Measurements from ENCODE around the gene PLOD3. TPM values are rescaled to one million over a fixed set of nuclear protein-coding genes. Genes with fewer than 3 reads are reported as not detected.

The PLOD3 gene
- total RNA-seq, 1 experiment from 2014 or later: 130 TPM

- DNase-seq (ENCODE audit: extremely low read depth, low read depth): no peak
Measured at GRCh38 chr7:101239951-101240220, 22.5 kb upstream of the PLOD3 start.

DNA sequence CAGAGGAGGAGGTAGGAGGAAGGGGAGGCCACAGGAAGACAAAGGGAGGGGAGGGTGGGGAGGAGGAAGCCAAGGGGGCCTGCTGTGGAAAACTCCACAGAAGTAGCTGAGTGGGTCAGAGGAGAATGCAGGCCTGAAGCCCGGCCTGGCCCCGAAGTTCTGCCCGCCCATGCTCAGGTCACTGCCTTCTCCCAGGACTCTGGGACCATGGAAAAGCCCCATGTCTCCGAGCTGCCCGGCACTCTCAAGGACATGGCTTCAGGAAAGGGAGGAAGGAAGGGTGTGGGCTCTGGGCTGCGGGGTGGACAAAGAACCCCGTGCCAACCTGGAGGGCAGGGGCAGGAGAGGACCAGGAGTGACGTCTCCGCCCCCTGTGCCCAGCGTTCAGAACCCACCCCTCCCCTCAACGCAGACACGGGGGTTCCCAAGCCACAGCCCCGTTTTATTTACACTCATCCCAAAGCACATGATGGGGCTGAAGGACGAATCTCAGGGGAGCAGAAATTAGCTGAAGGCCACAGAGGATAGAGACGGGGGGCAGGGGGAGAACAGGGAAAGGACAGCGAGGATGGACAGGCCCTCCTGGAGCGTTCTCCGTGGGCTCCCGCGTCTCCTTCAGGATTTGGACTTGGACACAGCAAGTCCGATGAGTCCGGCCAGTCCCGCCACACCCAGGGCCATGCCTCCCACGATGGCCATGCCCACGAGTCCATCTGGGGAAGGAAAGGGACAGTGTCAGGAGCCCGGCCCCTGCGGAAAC, 22.0 kb upstream of the PLOD3 start:
- no peak for DNase-seq (ENCODE audit: extremely low read depth, low read depth)

DNA sequence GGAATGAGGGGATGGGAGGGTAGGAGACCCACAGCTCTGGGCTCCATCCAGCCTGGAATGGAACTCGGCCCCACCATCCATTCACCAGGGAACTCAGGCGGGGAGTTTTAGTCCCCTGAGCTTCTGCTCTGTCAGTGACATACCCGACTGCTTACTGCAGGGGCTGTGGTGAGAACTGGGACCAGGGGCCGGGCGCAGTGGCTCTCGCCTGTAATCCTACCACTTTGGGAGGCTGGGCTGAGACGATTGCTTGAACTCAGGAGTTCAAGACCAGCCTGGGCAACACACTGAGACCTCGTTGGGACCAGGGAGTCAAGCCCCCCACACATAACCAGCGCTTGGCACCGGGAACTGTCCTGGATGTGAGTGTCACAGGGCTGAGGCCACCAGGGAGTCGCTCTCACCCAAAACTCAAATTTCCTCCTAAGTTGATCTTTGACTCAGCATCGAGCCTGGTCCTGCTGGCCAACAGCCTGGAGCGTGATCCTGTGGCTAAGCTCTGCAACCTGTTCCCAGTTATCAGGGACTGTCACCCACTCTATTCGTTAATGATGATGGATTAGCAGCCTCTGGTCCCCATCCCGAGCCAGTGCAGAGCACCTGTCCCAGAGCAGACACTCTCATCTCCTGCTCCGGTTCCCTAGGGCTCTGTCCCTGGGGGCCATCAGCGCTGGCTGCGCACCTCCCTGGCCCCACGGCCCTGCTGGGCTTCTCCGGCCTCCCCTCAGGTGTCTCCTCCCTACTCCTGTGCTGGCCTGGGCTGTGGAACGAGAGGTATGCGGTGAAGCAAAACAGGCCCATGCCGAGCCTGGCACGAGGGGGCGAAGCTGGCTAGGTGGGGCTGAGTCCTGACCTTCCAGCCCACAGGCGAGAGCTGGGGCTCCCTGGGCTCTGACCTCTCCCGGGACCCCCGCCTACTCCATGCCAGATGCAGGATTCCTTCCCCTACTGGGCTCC, 21.1 kb upstream of the PLOD3 start:
- no peak for DNase-seq (ENCODE audit: extremely low read depth, low read depth)

GRCh38 chr7:101237206-101238067, 20.1 kb upstream of the PLOD3 start, which contains the start of gene CLDN15:
TSS of gene CLDN15 (minus strand) at chr7:101237802. CDS start at chr7:101237581, 221 bp downstream.
- no peak for DNase-seq (ENCODE audit: extremely low read depth, low read depth)

- no peak for DNase-seq (ENCODE audit: extremely low read depth, low read depth)
Measured at GRCh38 chr7:101236292-101236835, 19.0 kb upstream of the PLOD3 start.

- no peak for DNase-seq (ENCODE audit: extremely low read depth, low read depth)
Measured at GRCh38 chr7:101235522-101235921, 18.1 kb upstream of the PLOD3 start.

DNA sequence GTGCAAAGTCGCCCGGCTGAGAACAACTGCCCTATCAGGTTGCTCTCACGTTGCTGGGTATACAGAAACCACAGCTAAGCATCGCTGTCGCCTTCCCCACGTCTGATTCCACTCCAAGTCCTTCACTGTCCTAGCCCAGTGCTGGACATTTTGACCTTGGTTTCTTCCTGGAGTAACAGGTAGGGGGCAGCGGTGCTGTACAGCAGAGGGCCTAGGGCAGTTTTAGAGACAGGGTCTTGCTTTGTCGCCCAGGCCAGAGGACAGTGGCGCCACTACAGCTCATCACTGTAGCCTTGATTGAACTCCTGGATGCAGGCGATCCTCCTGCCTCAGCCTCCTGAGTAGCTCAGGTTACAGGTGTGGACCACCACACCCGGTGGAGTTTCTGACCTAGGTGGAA, 17.7 kb upstream of the PLOD3 start:
- no peak for DNase-seq (ENCODE audit: extremely low read depth, low read depth)

DNA sequence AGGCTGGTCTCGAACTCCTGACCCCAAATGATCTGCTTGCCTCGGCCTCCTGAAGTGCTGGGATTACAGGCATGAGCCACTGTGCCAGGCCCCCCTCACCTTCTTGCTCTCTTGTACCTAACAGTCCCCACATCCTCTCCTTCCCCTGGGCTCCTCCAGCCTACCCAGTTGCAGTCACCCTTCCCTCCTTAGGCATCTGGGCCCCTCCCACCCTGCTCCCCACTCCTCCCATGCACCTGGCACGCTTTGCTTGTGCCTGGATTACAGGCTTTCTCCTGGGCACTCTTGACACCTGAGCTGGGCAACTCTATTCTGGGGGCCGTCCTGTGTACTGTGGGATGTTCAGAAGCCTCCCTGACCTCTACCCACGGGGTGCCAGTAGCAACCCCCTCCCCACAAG, 17.3 kb upstream of the PLOD3 start:
- no peak for DNase-seq (ENCODE audit: extremely low read depth, low read depth)

DNA sequence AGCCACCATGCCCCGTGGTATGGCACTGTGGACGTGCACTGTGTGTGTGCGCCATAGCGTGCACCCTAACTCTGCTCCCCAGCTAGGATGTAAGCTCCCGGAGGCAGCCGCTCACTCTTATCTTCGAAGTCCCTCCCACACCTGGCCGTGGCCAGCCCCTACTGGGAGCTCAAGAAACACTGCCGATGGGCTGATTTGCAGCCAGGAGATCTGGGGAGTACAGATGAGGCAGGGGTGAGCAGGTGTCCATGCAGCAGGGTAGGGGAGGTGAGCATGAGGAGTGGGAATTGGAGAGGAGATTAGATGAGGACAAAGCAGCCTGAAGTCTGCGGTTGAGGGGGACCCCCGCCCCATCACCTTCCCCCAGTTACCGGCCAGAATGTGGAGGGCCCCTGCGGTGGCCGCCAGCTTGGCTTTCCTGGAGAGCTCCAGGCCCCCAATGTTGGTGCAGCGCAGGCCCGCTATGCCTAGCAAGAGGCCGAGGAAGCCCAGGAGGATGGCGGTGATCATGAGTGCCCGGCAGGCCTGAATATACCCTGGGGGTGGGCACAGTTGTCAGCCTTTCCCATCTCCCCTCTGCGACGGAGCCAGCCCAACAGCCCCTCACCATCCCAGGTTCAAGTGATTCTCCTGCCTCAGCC, 16.6 kb upstream of the PLOD3 start:
- DNase-seq (ENCODE audit: extremely low read depth, low read depth): no peak

DNA sequence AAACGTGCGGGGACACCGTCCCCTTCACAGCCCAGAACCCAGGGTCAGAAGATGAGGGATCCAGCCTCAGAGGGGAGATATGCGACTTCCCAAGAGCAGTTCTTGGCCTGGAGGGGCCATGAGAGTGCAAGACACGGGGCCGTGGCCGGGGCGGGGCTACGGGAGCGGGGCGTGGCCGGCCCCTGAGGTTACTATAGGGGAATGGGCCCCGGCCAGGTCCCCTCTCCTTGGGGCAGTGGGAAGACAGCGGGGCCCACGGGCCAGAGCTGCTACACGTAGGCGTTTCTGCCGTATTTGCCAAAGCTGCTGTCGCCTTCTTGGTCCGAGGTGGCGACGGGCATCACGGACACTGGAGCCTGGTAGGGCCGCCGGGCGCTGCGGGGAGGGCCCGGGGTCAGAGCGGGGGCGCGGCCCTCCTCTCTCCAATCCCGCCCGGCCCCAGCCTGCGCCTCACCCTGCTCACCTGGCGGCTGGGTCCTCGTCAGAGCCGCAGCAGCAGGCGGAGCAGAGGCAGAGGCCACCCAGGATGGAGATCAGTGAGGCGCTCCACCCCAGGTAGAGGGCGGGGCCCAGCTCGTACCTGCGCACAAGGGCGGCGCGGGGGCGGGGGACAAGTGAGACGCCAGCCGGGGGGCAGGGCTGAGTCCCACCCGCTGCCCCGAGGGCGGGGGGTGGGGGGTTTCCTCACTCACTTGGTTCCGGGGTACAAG, 14.9 kb upstream of the PLOD3 start:
- no peak for DNase-seq (ENCODE audit: extremely low read depth, low read depth)

DNA sequence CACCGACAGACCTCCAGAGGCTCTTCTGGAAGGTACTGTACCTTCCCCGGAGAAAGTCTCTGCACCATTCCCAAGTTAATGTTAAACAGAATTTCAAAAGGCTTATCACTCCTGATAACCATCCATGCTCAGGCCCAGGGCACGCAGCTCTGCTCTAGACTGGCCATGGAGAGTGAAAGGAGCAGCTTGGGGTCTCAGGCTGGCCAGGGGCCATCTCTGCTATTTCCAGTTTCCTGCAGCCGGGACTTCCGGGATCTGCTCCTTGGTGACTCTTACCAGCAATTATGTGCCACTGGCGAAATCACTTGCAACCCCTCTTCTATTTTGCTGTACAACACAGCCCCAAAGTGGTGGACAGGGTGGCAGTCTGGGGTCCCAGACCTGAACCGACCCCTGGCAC, 14.3 kb upstream of the PLOD3 start:
- DNase-seq (ENCODE audit: extremely low read depth, low read depth): no peak

GRCh38 chr7:101226721-101227120, 9.3 kb upstream of the PLOD3 start:
- no peak for DNase-seq (ENCODE audit: extremely low read depth, low read depth)

GRCh38 chr7:101225650-101226049, 8.3 kb upstream of the PLOD3 start:
- no peak for DNase-seq (ENCODE audit: extremely low read depth, low read depth)

DNA sequence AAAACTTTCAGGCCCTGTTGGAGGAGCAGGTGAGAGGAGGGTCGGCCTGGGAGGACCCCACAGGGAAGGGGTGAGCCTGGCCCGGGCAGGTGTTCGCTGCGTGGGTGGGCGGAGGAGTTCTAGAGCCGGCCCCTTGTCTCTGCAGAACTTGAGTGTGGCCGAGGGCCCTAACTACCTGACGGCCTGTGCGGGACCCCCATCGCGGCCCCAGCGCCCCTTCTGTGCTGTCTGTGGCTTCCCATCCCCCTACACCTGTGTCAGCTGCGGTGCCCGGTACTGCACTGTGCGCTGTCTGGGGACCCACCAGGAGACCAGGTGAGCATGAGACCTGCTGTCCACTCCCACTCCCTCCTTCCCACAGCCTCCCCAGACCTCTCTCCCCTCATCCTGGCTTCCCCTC, 6.1 kb upstream of the PLOD3 start:
- no peak for DNase-seq (ENCODE audit: extremely low read depth, low read depth)

DNA sequence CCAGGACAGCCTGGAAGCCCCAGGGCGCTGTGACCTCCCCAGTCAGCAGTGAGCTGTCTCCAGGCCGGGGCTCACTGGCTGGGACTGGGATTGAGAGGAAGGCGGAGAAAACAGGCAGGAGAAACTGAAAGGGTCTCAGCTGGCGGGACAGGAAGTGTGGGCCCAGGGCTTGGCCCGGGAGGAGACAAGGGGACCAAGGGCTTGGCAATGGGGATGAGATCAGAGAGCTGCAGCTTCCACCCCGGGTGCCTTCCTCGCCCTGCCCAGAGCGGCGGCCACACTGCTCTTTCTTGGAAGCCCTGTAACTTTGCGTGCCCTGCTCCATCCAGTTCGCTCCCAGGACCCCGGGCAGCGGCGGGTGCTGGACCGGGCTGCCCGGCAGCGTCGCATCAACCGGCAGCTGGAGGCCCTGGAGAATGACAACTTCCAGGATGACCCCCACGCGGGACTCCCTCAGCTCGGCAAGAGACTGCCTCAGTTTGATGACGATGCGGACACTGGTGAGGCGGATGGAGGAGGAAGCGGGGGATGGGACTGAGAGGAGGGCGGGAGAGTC, 5.0 kb upstream of the PLOD3 start:
- no peak for DNase-seq (ENCODE audit: extremely low read depth, low read depth)

DNA sequence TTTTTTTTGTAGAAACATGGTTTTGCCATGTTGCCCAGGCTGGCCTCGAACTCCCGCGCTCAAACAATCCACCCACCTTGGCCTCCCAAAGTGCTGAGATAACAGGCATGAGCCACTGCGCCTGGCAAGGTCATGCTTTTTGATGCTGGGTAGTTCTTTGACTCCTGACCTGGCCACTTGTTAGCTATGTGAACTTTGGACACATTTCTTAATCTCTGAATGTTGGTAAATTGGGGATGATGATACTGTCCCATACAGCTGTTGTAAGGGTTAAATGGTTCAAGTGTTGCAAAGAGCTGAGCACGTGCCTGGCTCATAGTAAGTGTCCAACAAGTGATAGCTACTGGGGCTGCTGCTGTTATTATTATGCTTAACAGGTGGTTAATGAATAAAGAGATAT, 2.9 kb upstream of the PLOD3 start:
- DNase-seq (ENCODE audit: extremely low read depth, low read depth): no peak

DNA sequence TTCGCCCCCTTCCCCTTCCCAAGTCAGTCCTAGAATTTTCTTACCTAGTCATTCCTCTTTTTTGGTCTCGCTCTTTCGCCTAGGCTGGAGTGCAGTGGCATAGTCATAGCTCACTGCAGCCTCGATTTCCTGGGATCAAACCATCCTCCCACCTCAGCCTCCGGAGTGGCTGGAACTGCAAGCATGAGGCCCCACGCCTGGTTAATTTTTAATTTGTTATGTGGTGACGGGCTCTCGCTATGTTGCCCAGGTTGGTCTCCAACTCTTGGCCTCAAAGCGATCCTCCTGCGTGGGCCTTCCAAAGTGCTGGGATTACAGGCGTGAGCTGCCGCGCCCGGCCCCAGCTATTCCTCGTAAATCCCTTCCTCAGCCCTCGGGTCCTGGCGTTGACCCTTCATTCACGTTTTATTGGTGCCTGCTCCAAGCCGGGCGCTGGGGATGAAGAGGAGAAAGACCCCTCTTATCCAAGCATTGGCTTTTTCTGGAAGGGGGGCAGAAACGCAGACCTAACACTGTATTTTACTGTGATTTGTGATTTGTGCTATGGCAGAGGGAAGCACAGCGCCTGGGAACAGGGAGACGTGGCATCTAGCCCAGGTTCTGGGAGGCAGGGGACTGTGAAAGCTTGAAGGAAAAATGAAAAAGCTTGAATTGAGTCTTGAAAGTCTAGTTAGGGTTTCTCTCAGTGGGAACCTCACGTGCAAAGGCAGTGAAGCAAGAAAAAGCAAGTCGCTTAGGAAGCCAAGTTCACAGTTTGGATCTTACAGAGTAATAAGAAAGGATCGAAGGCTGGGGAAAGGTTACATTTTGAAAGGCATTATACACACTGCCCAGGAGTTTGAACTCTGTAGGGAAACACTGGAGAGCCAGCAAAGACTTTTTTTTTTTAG, 1.1 kb upstream of the PLOD3 start:
- DNase-seq (ENCODE audit: extremely low read depth, low read depth): no peak

DNA sequence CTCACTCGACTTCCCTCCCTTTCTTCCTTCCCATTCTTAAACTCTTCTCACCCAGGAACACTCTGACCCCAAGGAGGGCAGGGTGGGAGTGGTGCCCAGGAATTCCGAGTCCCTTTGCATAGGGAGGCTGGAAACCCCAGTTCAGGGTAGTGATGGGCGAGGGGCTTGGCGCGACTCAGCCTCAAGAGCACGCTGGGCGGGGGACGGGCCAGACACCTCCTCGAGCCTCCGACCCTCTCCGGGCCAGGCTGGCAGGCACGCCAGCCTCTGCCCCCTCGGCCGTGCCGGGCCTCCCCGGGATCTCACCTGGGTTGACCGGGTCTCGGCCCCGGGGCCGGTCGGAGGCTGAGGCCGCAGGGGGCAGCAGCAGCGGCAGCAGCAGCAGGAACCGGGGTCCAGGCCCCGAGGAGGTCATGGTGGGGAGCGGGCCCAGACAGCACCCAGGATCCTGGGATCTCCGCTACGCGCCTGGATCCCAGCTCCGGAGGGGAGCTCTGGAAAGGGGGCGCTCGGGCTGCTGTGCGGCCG, 457 bp downstream of the PLOD3 start:
- DNase-seq (ENCODE audit: extremely low read depth, low read depth): no peak

Data from NCI-H460 (cell line).